T47D (cell line): ENCODE results near the gene NREP.

Experiments
- DNase-seq, 2 experiments: peaks; one replicate each; pipeline versions ENCODE4 v3.0.0 to v3.0.0-alpha.2; 2011 to 2012; ENCODE audit warnings: low read depth in 1 of 2, low spot score in 1 of 2
- JUND ChIP-seq: IDR thresholded peaks from 2 replicates; pipeline ENCODE4 v1.6.1; 2012; ENCODE audit warnings: low read depth
- in situ Hi-C: cut with HindIII; loops from 2 replicates; pipeline ENCODE4 v1.10.0; 2016; ENCODE audit warnings: low sequenced_read_pairs, low pct_unique_long_range_greater_than_20kb

NREP gene

GRCh38 chr5:111691508-111691907 lies 65.5 kb downstream of the NREP start:
- no peak for TF ChIP-seq JUND
- in situ Hi-C loops = no loop called here
- no peak for DNase-seq

- no peak for DNase-seq
- no peak for TF ChIP-seq JUND
- in situ Hi-C loops = no loop called here
These were observed 67.5 kb downstream of the NREP start for GRCh38 chr5:111689357-111689935.

- in situ Hi-C loops = no loop called here
- peak in 1 of 2 experiments; percentile 63 for DNase-seq
- no peak for TF ChIP-seq JUND
These were observed 71.0 kb downstream of the NREP start for GRCh38 chr5:111685969-111686368.

GRCh38 chr5:111682641-111683040 lies 74.4 kb downstream of the NREP start:
- no peak for TF ChIP-seq JUND
- DNase-seq = no peak
- in situ Hi-C loops = no loop called here

GRCh38 chr5:111682121-111682520 lies 74.9 kb downstream of the NREP start:
- TF ChIP-seq JUND = no peak
- in situ Hi-C loops = no loop called here
- no peak for DNase-seq

GRCh38 chr5:111681414-111682120 lies 75.4 kb downstream of the NREP start:
- in situ Hi-C loops = no loop called here
- TF ChIP-seq JUND = no peak
- DNase-seq = no peak

- DNase-seq = peak in 1 of 2 experiments; percentile 79
- in situ Hi-C loops = no loop called here
- no peak for TF ChIP-seq JUND
These were observed 76.1 kb downstream of the NREP start for GRCh38 chr5:111680737-111681413.

- no peak for TF ChIP-seq JUND
These were observed 77.4 kb downstream of the NREP start for GRCh38 chr5:111679611-111680010.

More at GRCh38 chr5:111679611-111680010, 77.4 kb downstream of the NREP start:
- DNase-seq = no peak
- in situ Hi-C loops = no loop called here
